A549 treated with Mapracorat at 1 μM for 4 hours (cell line): ENCODE measurements around the gene NCAN. TPM values are rescaled to one million over a fixed set of nuclear protein-coding genes. Genes with fewer than 3 reads are reported as not detected.

ENCODE experiments used
- total RNA-seq: library from RNA; stranded (reverse); fragments of 200-300 nt; extraction: Qiagen RNA extraction; gene quantifications from 5 replicates; pipeline ENCODE4 v1.2.3, GENCODE V29; 2022

Gene NCAN
- total RNA-seq = 0.05 to 0.16 TPM (median 0.05 TPM) in 4 of 5 replicates, not detected in the other

DNA sequence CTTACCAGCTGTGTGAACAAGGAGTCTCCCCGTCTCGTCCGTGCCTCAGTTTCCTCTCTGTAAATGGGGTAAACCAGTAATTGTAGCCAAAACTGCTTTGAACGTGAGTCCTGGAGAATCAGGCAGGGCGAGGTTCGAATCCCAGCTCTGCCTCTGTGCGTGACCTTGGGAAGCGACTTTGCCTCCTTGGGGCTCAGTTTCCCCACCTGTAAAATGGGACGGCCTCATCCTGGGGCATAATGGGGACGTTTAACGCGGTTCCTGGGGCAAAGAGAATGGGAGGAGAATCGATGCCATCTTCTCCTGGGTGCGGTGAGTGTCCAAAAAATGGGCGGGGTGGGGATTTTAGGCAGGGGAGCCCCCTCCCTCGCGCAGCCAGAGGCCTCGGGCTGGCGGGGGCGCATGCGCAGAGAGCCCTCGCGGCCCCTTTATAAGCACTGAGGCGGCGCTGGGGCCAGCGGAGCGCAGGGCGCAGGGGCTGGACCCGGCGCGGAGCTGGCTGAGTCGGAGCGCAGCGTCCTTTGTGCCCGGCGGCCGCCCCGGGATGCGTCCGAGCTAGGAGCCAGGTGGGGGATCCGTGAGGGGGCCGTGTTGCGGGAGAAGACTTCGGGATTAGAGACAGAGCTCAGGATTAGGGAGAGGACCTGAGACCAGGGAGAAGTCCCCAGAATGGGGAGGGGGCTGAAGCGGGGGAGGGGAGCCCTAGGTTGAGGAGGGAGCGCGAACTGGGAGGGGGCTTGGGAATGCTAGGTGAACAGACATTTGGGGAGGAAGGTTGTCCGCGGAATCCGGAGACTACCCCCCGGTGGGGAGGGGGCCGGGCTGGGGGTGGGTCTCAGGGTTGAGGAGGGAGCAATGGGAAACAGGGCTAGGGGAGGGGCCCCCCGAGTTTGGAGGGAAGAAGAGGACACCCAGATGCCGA, at the start of gene NCAN:
Gene NCAN (plus strand): TSS at position 460 of the 922 bp plus-strand sequence. CDS start 4,996 bp downstream, outside the sequence.

DNA sequence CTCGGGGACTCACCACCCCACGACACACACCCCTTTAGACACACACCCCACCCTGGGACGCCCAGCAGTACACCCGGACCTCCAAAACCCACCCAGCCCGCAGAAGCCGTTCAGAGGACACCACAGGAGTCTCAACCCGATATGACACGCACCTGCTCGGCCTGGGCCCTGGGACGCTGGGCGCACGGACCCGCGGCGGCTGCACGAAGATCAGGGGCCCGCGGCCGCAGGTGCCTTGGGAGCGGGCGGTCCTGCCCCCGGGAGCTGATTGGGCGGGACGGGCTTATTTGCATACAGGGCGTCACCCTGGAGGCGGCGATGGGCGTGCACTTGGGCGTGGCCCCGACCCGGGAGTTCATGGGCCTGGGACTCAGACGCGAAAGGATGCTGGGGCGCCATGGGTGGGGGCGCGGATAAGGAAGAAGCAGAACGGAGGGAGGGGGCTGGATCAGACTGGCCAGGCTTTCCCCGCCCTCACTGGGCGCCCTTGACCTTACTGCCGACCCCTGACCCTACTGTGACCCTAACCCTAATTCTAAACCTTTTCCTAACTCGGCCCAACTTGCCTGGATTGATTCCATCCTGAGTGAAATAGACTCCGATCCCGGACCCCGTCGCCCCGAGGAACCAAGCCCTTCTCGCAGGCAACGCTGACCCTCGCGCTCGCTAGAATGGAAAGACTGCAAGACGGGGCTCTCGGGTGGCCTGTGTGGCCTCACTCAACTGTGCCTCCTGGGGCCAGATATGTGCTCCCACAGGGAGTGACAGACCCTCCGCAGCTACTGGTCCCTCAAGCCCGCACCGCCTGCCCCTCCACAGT, 41.5 kb upstream of the NCAN start, which contains the start of gene MEF2B:
Gene MEF2B (minus strand): TSS at position 211 of the 820 bp plus-strand sequence. CDS start 19,528 bp downstream, outside the sequence.

GRCh38 chr19:19192078-19192882, 19.5 kb upstream of the NCAN start, which contains the start of the genes BORCS8 and RFXANK:
TSS of gene BORCS8 (minus strand) at chr19:19192152. CDS start at chr19:19192117, 35 bp downstream.
TSS of gene RFXANK (plus strand) at chr19:19192258. CDS start at chr19:19193947, 1,689 bp downstream.

GRCh38 chr19:19203012-19203856, 8.5 kb upstream of the NCAN start, which contains the start of gene NR2C2AP:
TSS of gene NR2C2AP (minus strand) at chr19:19203414. CDS start at chr19:19203060, 354 bp downstream.

Other genes starting within 250 kb of the NCAN start
- 21.6 to 35.3 TPM (median 30.3 TPM) in 5 replicates for gene SUGP2, start 178.4 kb upstream of the NCAN start, total RNA-seq
- gene ARMC6, start 178.4 kb upstream of the NCAN start, total RNA-seq = 22.4 to 29.9 TPM (median 27.3 TPM) in 5 replicates
- 0.69 to 0.96 TPM (median 0.75 TPM) in 5 replicates for gene SLC25A42, start 148.0 kb upstream of the NCAN start, total RNA-seq
- gene TMEM161A, start 73.5 kb upstream of the NCAN start, total RNA-seq = 19.3 to 29.0 TPM (median 26.1 TPM) in 5 replicates
- 0.18 to 1.4 TPM (median 0.52 TPM) in 5 replicates for gene MEF2B, start 41.7 kb upstream of the NCAN start, total RNA-seq
- gene BORCS8, start 19.8 kb upstream of the NCAN start, total RNA-seq = 8.1 to 13.2 TPM (median 10.9 TPM) in 5 replicates
- gene RFXANK, start 19.7 kb upstream of the NCAN start, total RNA-seq = 31.3 to 47.6 TPM (median 45.7 TPM) in 5 replicates
- gene NR2C2AP, start 8.5 kb upstream of the NCAN start, total RNA-seq = 25.9 to 31.5 TPM (median 30.5 TPM) in 5 replicates
- 0.21 to 0.82 TPM (median 0.66 TPM) in 5 replicates for gene TM6SF2, start 61.3 kb downstream of the NCAN start, total RNA-seq
- gene SUGP1, start 108.6 kb downstream of the NCAN start, total RNA-seq = 23.0 to 31.8 TPM (median 28.0 TPM) in 5 replicates
- gene MAU2, start 108.9 kb downstream of the NCAN start, total RNA-seq = 8.8 to 14.1 TPM (median 13.6 TPM) in 5 replicates
- 31.3 to 50.0 TPM (median 46.0 TPM) in 5 replicates for gene GATAD2A, start 193.7 kb downstream of the NCAN start, total RNA-seq